GM19023 (cell line): ENCODE results near the gene PRXL2B.

ENCODE experiments used
- ATAC-seq: cut with Tn5 transposase; IDR thresholded peaks from one replicate; pipeline ENCODE4 v1.9.1; 2021; ENCODE audit warnings: mild to moderate bottlenecking, moderate library complexity; ENCODE audit not compliant: unreplicated experiment

The PRXL2B gene

DNA sequence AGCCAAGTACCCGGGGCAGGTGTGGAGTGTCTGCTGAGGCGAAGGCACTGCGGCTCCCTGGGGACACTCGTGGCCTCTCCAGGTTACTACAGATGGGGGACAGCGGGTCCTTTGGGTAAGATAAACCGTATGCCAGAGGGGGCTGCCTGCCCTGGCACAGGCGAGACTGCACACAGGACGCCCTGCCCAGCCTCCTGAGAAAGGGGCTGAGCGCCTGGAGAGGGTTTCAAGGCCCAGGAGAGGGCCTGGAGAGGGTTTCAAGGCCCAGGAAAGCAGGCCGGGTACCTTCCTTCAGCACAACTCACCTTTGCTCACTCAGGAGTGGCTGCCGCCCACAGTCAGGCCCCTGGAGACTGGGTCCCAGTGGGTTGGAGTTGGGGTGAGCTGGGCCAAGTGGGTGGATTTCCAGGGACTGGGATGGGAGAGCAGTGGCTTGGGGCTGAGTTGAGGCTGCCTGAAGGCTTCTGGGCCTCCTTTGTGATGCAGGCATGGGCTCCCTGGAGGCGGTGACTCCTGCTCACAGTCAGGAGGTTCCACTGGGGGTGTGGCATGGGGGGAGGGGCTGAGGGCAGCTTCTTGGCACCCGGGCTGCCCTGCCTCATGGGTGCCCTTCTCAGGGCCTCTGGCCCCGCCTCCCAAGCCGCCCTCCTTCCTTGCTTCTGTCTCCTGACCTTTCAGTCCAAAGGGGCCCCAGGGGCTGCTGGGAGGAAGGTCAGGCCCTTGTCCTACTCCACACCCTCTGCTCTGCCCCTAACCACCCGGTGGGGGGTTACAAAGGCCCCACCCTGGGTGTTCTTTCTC is 46.2 kb downstream of the PRXL2B start, which contains the start of gene MMEL1:
TSS of gene MMEL1 (minus strand) at position 456 of the 801 bp plus-strand sequence. CDS start 3,532 bp downstream, outside the sequence.
- ATAC-seq, result no peak

DNA sequence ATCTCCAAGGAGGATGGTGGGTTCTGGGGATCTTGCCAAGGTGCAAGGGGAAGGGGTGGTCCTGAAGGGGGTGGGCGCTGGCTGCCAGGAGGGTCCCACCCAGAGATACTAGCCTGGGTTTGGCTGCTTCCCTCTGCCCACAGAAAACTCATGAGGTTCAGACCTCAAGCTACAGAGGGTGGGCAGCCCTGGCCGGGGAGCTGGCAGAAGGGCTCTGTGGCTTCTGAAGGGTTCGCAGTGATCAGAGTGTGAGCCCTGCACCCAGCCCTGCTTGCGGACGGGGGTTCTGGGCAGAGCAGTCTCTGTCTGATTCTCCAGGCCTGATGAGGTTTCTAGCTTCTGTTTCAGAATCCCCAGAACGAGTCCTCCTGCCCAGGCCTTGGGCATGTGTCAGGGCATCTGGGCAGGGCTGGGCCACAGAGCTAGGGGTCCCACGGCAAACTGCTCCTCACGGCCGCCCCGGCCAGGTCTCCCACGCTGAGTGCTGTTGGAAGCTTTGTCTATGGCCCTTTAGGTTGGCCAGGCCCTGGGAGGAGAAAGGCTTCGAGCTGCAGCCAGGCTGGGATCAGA is 46.9 kb downstream of the PRXL2B start:
- no peak for ATAC-seq

DNA sequence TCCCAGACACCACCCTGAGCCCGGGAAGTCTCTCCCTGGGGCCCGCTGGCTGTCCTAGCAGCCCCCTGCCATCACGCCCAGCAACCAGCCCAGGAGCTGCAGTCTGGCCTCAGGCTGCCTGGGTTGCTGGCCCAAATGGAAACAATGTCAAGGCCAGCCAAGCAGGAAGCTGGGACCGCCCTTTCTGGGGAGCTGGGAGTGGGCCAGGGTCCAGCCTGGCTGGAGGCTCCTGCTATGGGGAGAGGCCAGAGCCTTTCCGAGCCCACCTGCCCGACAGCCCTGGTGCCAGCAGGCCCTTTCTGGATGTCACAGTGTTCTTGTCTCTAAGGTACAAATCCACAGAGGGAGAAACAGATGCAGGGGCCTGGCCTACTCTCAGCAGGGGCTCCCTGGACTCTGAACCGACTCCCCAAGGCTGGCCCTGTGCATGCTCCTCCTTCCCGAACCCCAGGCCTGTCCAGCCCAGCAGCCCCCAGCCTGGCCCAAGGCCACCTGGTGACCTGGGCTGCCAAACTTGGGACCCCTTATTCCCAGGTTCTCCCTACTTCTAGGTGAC is 47.4 kb downstream of the PRXL2B start:
- no peak for ATAC-seq

DNA sequence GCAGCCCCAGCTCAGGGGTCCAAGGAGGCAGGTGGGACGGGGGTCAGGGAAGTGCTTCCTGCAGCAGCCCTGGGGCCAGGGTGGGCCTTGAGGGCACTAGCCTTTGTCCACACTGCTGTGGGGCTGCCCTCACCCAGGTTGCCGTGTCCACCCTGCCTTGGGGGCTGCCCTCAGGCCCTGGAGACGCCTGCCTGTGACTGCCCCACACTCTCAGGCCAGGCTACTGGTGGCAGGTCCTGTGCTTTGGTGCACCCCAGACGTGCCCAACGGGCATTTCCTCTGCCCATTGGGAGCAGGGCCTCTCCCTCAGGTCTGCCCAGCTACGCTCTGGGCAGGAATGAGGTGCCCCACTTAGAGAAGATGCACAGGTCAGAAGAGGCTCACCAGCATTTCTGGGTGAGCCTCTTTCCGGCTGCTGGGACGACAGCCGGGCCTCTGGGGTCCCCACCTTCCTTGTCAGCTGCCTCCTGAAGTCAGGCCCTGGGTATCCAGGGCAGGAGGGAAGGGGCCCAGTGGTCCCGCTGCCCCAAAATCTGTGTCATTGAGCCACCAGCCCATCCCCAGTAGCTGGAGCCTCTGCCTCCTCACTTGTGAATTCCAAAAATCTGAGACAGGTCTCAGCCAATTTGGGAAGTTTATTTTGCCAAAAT is 48.9 kb downstream of the PRXL2B start:
- no peak for ATAC-seq

DNA sequence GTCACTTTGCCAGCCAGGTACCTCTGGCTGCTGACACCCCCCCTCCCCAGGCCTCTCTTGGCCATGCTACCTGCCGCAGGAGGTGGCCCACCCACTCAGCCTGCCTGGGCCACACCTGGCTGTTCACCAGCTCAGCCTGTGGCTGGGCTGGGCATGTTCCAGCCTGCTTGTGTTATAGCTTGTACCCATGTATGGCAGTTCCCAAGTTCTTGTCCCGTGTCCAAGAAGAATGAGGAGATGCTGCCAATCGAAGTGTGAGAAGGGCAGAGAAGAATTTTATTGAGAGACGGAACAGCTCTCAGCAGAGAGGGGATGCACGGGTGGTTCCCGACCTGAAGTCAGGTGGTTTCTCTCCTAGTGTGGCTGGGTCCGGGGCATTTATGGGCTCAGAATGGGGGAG is 50.2 kb downstream of the PRXL2B start:
- no peak for ATAC-seq

DNA sequence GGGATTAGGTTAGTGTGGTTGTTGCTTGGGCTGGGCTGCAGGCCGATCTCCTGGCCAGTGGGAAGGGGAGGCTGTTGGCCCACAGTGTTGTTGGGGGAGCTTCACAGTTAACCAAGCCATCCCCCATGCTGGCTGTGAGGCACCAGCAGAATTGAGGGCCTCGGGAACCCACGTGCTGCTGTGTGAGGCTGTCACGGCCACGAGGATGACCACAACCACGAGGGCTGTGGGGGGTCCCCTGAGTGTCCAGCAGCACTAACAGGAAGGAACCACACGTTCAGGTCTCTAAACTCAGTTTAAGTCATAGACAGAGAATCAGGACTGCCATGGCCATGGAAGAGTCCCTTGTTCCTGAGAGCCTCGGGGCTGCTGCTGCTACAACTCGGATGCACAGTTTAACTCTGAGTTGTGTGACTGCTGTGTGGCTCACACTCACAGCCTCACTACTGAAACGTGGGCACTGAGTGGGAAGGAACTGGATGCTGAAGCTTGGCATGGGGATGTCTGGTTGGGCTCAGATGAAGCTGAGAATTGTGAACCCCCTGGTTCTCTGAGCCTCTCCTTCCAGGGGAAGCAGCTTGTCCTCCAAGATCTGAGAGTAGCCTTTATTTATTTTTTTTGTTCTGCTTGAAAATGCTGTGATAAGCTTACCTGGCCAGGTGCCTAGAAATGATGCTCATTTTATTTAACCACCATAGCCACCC is 51.0 kb downstream of the PRXL2B start:
- no peak for ATAC-seq

DNA sequence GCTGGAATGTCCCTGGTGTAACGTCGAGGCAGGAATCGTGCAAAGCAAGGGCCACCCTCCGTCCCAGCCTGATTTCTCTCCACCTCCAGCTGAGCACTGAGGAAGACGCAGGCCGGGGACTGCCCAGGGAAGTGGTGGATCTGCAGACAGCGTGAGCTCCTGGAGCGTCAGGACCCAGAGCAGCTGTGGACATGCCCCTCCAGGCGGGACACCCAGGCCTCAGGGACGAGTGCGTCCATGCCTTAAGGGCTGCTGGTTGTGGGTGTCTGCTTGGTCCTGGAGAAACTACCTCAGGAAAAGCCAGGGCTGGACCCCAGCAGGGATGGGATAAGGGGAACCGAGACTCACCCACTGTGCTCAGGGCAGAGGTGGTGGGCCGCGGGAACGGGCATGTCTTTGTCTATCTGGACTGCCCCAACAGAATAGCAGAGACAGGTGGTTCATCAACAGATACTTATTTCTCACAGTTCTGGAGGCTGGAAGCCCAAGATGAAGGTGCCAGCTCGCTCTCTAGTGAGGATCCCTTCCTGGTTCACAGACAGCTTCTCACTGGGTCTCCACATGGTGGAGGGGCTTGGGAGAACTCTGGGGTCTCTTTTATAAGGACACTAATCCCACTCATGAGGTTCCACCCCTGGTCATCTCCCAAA is 52.0 kb downstream of the PRXL2B start:
- no peak for ATAC-seq

DNA sequence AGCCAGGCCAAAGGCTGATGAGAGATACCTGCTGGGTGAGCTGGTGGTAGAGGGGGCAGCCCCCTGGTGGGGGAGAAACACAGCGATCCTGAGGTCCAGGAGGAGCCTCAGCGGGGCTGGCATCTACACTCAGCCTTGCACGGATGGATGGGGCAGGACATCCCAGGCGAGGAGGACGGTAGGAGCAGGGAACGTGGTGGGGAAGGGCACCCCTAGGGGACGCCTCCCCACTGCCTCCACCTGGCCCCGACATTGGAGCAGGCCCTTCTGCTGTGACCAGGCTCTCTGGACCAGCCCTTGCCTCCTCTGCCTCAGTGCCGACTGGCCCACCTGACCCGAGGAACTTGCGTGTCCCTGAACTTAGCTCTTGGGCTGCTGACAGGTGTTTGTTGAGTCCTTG is 52.6 kb downstream of the PRXL2B start:
- no peak for ATAC-seq

DNA sequence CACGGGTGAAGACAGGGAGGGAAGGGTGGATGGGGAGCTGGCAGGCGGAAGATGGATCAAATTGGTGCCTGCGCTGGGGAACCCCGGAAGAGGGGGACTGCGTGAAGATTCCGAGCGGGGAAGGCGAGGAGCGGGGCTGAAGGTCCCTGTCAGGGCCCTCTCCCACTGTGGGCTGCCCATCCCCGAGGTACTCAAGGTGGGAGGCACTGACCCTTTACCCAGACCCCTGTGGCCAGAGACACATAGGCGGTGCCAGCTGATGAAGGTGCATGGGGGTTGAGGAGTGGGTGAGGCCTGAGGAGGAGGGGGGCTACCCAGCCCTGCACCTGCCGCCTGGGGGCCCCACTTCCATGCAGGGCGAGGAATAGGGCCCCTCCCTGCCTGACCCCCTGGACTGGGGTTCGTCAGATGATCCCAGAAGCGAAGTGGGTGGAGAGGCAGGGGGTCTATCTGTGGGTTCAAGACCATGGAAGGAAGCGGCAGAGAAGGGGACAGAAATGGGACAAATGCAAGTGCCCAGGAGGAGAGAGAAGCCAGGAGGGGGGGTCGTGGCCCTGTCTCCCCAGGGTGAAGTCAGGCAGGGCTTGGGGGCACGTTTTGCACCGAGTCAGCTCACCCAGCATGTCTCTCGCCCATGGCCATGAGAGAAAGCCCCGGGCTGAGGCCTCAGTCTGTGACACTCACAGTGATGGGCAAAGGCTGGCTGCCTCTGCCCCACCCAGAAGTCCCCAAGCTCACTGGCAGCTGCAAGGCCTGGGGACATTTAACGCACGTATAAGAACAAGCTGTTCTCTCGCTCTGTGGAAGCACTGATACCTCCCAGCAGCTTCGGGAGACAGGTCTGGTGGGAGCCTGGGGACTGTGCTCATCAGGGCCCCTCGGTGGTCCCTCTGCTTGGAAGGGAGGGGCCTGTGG is 53.3 kb downstream of the PRXL2B start:
- no peak for ATAC-seq

DNA sequence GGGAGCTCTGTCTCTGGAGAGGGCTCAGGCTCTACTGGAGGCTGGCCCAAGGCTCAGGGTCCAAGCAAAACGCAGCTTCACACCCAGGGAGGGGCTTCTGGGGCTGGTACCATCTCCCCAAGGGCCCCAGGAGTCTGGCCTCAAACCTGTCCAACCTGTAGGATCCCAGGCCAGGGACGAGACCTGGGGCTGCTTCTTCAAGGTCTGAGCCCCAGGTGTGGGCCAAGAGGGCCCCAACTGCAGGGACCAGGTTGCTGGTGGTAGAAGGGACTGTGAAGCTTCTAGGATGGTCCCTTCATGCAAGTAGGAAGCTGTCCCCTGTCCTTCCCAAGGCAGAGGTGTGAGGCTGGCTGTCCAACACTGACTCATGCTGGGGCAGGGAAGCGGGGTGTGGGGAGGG is 54.0 kb downstream of the PRXL2B start:
- no peak for ATAC-seq
